ENCODE data around the gene LRTM2. TPM values are rescaled to one million over a fixed set of nuclear protein-coding genes. Genes with fewer than 3 reads are reported as not detected.

LRTM2 gene
- total and polyA plus RNA-seq, 4 donors, result not detected

DNA sequence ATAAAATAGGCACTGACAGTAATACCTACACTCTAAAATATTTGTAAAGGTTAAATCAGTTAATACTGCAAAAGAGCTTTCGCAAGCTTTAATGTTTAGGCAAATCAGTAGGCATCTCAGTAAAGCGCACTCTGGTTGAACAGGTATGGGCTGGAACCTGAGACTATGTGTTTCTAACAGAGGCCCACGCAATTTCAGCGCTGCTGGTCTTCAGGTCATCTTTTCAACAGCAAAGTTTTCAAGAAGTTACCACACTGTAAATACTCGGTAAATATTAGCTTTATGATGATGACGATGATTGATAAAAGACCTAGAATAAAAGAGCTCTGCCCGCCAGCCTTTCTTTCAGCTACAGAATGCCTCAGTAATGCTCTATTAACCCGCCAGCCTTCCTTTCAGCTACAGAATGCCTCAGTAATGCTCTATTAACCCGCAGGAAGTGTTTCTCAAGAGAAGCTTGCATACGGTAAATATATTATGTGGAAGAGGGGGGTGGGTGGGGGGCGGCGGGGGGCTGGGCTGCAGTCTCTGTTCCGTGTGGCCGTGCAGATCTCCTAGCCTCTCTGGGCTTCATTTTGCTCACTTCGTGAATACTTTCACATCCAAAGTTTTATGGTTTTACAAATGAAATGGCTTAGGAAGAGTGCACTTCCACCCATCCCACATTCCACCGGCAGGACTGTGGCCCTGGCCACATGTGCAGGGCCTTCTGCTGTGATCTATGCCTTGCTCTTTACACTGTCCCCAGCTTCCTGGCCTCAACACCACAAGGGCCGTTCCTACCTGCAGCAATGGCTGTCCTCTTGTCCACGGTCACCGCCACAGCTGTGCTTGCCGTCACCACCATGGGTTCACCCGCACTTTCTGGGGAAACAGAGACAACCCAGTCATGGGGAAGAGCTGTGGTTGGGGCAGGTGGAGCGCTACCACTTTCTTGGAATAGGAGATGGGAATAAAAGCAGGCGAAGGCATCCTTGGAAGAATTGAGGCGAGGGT, 19.9 kb downstream of the LRTM2 start:
- WGBS, result 70% methylated on average over 24 of the region's 24 CpGs
- Histone ChIP-seq H3K4me3 (ENCODE audit: low read depth in 1 of 3, low read length in 3 of 3) (no peak overlapping the region), H3K36me3 (ENCODE audit: control insufficient read depth in 4 of 4, insufficient read depth in 3 of 4, low read depth in 1 of 4, low read length in 3 of 4) (no peaks in the 10 kb centered on the region), H3K9ac (ENCODE audit: low read depth in 1 of 2, low read length in 2 of 2) (no peak overlapping the region), H3K4me1 (ENCODE audit: control insufficient read depth in 4 of 4, insufficient read depth in 4 of 4, low read length in 3 of 4) (no peaks in the 10 kb centered on the region), H3K9me3 (ENCODE audit: control insufficient read depth in 4 of 4, low read length in 3 of 4) (no peaks in the 10 kb centered on the region), H3K27ac (ENCODE audit: low read depth in 1 of 2, low read length in 2 of 2) (no peak overlapping the region), H3K27me3 (ENCODE audit: control insufficient read depth in 4 of 4, insufficient read depth in 4 of 4, low read length in 3 of 4) (no peaks in the 10 kb centered on the region)
- TF ChIP-seq HNF4A (conservative IDR thresholded peaks at IDR 0.05) (no peak), YY1 (IDR thresholded peaks at IDR 0.05) (no peak), JUND (IDR thresholded peaks at IDR 0.05) (no peak)
- DNase-seq (ENCODE audit: low spot score), result no peak

GRCh38 chr12:1840981-1841425, 20.6 kb downstream of the LRTM2 start:
- H3K9me3 ChIP-seq (ENCODE audit: control insufficient read depth in 4 of 4, low read length in 3 of 4), result no peaks in the 10 kb centered on the region
- WGBS, result 87% methylated on average over 16 of the region's 16 CpGs

More at GRCh38 chr12:1840981-1841425, 20.6 kb downstream of the LRTM2 start:
- H3K36me3 ChIP-seq (ENCODE audit: control insufficient read depth in 4 of 4, insufficient read depth in 3 of 4, low read depth in 1 of 4, low read length in 3 of 4), result no peaks in the 10 kb centered on the region
- no peak overlapping the region for H3K27ac ChIP-seq (ENCODE audit: low read depth in 1 of 2, low read length in 2 of 2)
- H3K9ac ChIP-seq (ENCODE audit: low read depth in 1 of 2, low read length in 2 of 2), result no peak overlapping the region
- H3K27me3 ChIP-seq (ENCODE audit: control insufficient read depth in 4 of 4, insufficient read depth in 4 of 4, low read length in 3 of 4), result no peaks in the 10 kb centered on the region
- DNase-seq (ENCODE audit: low spot score), result no peak
- H3K4me1 ChIP-seq (ENCODE audit: control insufficient read depth in 4 of 4, insufficient read depth in 4 of 4, low read length in 3 of 4), result no peaks in the 10 kb centered on the region
- TF ChIP-seq RAD21 (IDR thresholded peaks at IDR 0.05) (no peak), FOXA1 (IDR thresholded peaks at IDR 0.05) (no peak), YY1 (IDR thresholded peaks at IDR 0.05) (no peak), FOXA2 (IDR thresholded peaks at IDR 0.05) (no peak), GABPA (IDR thresholded peaks at IDR 0.05 in 1 of 2, conservative IDR thresholded peaks at IDR 0.05 in 1 of 2) (no peak), RXRA (IDR thresholded peaks at IDR 0.05) (no peak), EGR1 (IDR thresholded peaks at IDR 0.05; ENCODE audit: low read depth in 2 of 2) (no peak), HNF4A (conservative IDR thresholded peaks at IDR 0.05) (no peak), NR2F2 (IDR thresholded peaks at IDR 0.05) (no peak), SP1 (IDR thresholded peaks at IDR 0.05) (no peak), MAX (IDR thresholded peaks at IDR 0.05) (no peak), TAF1 (conservative IDR thresholded peaks at IDR 0.05) (no peak), HNF4G (IDR thresholded peaks at IDR 0.05) (no peak), JUND (IDR thresholded peaks at IDR 0.05) (no peak), REST (IDR thresholded peaks at IDR 0.05) (no peak)
- TF ChIP-seq, protein P1, sequence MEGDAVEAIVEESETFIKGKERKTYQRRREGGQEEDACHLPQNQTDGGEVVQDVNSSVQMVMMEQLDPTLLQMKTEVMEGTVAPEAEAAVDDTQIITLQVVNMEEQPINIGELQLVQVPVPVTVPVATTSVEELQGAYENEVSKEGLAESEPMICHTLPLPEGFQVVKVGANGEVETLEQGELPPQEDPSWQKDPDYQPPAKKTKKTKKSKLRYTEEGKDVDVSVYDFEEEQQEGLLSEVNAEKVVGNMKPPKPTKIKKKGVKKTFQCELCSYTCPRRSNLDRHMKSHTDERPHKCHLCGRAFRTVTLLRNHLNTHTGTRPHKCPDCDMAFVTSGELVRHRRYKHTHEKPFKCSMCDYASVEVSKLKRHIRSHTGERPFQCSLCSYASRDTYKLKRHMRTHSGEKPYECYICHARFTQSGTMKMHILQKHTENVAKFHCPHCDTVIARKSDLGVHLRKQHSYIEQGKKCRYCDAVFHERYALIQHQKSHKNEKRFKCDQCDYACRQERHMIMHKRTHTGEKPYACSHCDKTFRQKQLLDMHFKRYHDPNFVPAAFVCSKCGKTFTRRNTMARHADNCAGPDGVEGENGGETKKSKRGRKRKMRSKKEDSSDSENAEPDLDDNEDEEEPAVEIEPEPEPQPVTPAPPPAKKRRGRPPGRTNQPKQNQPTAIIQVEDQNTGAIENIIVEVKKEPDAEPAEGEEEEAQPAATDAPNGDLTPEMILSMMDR (IDR thresholded peaks at IDR 0.05; ENCODE audit: low read depth, low read length, missing input control), result no peak
- TF ChIP-seq, protein P2, sequence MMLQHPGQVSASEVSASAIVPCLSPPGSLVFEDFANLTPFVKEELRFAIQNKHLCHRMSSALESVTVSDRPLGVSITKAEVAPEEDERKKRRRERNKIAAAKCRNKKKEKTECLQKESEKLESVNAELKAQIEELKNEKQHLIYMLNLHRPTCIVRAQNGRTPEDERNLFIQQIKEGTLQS (IDR thresholded peaks at IDR 0.05), result no peak
- TF ChIP-seq, protein P3, sequence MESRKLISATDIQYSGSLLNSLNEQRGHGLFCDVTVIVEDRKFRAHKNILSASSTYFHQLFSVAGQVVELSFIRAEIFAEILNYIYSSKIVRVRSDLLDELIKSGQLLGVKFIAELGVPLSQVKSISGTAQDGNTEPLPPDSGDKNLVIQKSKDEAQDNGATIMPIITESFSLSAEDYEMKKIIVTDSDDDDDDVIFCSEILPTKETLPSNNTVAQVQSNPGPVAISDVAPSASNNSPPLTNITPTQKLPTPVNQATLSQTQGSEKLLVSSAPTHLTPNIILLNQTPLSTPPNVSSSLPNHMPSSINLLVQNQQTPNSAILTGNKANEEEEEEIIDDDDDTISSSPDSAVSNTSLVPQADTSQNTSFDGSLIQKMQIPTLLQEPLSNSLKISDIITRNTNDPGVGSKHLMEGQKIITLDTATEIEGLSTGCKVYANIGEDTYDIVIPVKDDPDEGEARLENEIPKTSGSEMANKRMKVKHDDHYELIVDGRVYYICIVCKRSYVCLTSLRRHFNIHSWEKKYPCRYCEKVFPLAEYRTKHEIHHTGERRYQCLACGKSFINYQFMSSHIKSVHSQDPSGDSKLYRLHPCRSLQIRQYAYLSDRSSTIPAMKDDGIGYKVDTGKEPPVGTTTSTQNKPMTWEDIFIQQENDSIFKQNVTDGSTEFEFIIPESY (IDR thresholded peaks at IDR 0.05), result no peak
- no peak overlapping the region for H3K4me3 ChIP-seq (ENCODE audit: low read depth in 1 of 3, low read length in 3 of 3)

Data from liver (tissue), 9 donors.